ENCODE measurements around the gene ELOVL2. TPM values are rescaled to one million over a fixed set of nuclear protein-coding genes. Genes with fewer than 3 reads are reported as not detected.

Gene ELOVL2
- total RNA-seq, 1 donor from 2014 or later, result 57.0 TPM

DNA sequence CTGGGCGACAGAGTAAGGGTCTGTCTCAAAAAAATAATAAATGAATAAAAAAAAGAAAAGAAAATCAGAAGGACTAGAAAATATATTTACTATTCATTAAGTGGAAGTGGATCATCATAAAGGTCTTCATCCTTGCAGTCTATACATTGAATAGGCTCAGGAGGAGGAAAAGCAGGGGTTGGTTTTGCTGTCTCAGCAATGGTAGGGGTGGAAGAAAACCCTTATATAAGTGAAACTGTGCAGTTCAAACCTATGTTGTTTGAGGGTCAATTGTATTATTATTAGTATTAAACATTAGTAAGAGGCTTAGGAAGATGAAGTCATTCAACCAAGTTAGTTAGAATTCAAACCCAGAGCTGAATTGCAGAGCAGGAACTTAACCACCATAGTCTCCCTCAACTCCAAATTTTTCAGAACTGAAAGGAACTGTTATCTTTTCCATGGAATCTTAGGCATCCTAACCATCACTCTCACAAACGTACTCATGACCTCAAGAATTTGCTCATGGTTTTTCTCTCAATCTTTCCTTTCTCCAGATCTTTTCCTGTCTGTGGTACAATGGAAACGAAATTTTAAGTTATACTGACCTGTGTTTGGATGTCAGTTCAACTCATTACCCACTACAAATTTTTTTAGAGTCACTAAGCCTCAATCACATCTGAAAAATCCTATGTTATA is 41.8 kb upstream of the ELOVL2 start:
- H3K27me3 Mint-ChIP-seq (ENCODE audit: unreplicated experiment), result no peaks in the 10 kb centered on the region
- TF ChIP-seq, protein P1, sequence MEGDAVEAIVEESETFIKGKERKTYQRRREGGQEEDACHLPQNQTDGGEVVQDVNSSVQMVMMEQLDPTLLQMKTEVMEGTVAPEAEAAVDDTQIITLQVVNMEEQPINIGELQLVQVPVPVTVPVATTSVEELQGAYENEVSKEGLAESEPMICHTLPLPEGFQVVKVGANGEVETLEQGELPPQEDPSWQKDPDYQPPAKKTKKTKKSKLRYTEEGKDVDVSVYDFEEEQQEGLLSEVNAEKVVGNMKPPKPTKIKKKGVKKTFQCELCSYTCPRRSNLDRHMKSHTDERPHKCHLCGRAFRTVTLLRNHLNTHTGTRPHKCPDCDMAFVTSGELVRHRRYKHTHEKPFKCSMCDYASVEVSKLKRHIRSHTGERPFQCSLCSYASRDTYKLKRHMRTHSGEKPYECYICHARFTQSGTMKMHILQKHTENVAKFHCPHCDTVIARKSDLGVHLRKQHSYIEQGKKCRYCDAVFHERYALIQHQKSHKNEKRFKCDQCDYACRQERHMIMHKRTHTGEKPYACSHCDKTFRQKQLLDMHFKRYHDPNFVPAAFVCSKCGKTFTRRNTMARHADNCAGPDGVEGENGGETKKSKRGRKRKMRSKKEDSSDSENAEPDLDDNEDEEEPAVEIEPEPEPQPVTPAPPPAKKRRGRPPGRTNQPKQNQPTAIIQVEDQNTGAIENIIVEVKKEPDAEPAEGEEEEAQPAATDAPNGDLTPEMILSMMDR (IDR thresholded peaks at IDR 0.05), result no peak
- H3K9me3 Mint-ChIP-seq (ENCODE audit: unreplicated experiment), result no peaks in the 10 kb centered on the region
- H3K4me1 Mint-ChIP-seq (ENCODE audit: unreplicated experiment), result peaks cover 12% of the 10 kb centered on the region
- H3K36me3 Mint-ChIP-seq (ENCODE audit: unreplicated experiment), result no peaks in the 10 kb centered on the region
- H3K27ac Mint-ChIP-seq (ENCODE audit: unreplicated experiment), result no peak overlapping the region
- H3K4me3 Mint-ChIP-seq (ENCODE audit: unreplicated experiment), result no peak overlapping the region
- DNase-seq (ENCODE audit: extremely low spot score, unreplicated experiment), result no peak

DNA sequence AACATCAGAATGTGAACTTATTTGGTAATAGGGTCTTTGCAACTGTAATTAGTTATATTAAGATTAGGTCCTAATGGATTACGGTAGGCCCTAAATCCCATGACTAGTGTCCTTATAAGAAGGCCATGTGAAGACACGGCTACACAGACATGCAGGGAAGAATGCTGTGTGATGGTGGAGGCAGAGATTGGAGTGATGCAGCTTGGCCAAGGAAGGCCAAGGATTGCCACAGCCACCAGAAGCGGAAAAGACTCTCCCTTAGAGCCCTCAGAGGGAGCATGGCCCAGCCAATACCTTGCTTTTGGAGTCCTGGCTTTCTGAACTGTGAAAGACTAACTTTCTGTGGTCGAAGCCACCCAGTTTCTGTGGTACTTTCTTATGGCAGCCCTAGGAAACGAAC is 39.9 kb upstream of the ELOVL2 start:
- H3K4me3 Mint-ChIP-seq (ENCODE audit: unreplicated experiment), result no peak overlapping the region
- TF ChIP-seq, protein P1 (IDR thresholded peaks at IDR 0.05), result no peak
- no peaks in the 10 kb centered on the region for H3K27me3 Mint-ChIP-seq (ENCODE audit: unreplicated experiment)
- DNase-seq (ENCODE audit: extremely low spot score, unreplicated experiment), result peak; percentile 53
- H3K27ac Mint-ChIP-seq (ENCODE audit: unreplicated experiment), result no peak overlapping the region
- peaks cover 12% of the 10 kb centered on the region for H3K4me1 Mint-ChIP-seq (ENCODE audit: unreplicated experiment)
- no peaks in the 10 kb centered on the region for H3K36me3 Mint-ChIP-seq (ENCODE audit: unreplicated experiment)
- no peaks in the 10 kb centered on the region for H3K9me3 Mint-ChIP-seq (ENCODE audit: unreplicated experiment)

DNA sequence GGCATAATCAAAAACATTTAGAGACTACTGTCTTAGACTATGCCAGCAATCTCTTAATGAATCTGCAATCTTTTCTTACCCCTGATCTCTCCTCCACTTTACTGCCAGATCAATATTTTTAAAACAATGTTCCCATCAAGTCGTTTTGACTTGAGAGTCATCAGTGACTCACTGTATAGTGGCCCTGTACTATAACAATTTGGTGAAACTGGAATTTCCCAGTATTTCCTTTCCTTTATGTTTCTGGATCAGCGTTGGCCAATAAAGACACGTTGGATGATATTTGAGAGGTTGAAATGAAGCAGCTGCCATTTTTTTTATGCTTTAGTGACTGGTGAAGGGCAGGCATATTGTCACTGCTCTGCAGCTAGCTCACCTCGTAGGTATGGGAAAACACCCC is 39.4 kb upstream of the ELOVL2 start:
- no peak overlapping the region for H3K27ac Mint-ChIP-seq (ENCODE audit: unreplicated experiment)

DNA sequence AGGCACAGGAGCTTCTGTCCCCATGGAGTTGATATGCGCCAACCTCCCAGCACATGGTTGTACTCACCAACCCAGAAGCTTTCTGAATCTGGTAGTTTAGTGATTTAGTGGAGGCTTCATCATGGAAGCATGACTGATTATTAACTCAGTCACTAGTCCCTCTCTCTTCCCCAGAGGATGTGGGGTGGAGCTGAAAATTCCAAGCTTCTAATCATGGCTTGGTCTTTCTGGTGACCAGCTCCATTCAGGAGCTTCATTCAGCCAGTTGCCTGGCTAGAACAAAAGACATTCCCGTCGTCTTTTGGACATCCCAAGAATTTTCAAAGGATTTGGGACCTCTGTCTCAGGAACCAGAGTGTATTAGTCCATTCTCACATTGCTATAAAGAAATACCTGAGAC is 36.2 kb upstream of the ELOVL2 start:
- Mint-ChIP-seq H3K4me3 (ENCODE audit: unreplicated experiment) (no peak overlapping the region), H3K27ac (ENCODE audit: unreplicated experiment) (no peak overlapping the region), H3K9me3 (ENCODE audit: unreplicated experiment) (no peaks in the 10 kb centered on the region), H3K4me1 (ENCODE audit: unreplicated experiment) (peaks cover 17% of the 10 kb centered on the region), H3K36me3 (ENCODE audit: unreplicated experiment) (no peaks in the 10 kb centered on the region), H3K27me3 (ENCODE audit: unreplicated experiment) (no peaks in the 10 kb centered on the region)
- TF ChIP-seq, protein P1 (IDR thresholded peaks at IDR 0.05), result no peak
- DNase-seq (ENCODE audit: extremely low spot score, unreplicated experiment), result no peak

More for the DNA sequence above, 39.4 kb upstream of the ELOVL2 start:
- TF ChIP-seq, protein P1 (IDR thresholded peaks at IDR 0.05), result no peak
- no peaks in the 10 kb centered on the region for H3K9me3 Mint-ChIP-seq (ENCODE audit: unreplicated experiment)
- H3K36me3 Mint-ChIP-seq (ENCODE audit: unreplicated experiment), result no peaks in the 10 kb centered on the region
- H3K4me1 Mint-ChIP-seq (ENCODE audit: unreplicated experiment), result peaks cover 14% of the 10 kb centered on the region
- H3K27me3 Mint-ChIP-seq (ENCODE audit: unreplicated experiment), result no peaks in the 10 kb centered on the region
- DNase-seq (ENCODE audit: extremely low spot score, unreplicated experiment), result no peak
- H3K4me3 Mint-ChIP-seq (ENCODE audit: unreplicated experiment), result no peak overlapping the region

DNA sequence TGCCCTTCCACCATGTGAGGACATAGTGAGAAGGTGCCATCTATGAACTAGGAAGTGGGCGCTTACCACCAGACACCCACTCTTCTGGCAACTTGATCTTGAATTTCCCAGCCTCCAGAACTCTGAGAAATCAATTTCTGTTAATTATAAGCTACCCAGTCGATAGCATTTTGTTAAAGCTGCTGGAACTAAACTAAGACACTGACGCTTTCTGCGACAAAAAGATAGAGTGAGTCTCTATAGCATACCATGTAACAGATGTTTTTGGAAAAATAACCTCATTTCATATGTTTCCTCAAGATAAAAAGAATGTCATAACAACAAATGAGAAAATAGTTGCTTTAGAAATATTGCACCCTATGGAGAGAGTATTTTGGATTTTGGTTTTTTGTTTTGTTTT is 34.2 kb upstream of the ELOVL2 start:
- no peaks in the 10 kb centered on the region for H3K27me3 Mint-ChIP-seq (ENCODE audit: unreplicated experiment)
- H3K4me3 Mint-ChIP-seq (ENCODE audit: unreplicated experiment), result no peak overlapping the region

More for the DNA sequence above, 34.2 kb upstream of the ELOVL2 start:
- no peaks in the 10 kb centered on the region for H3K36me3 Mint-ChIP-seq (ENCODE audit: unreplicated experiment)
- H3K9me3 Mint-ChIP-seq (ENCODE audit: unreplicated experiment), result no peaks in the 10 kb centered on the region
- no peak overlapping the region for H3K27ac Mint-ChIP-seq (ENCODE audit: unreplicated experiment)
- TF ChIP-seq, protein P1 (IDR thresholded peaks at IDR 0.05), result no peak
- peaks cover 13% of the 10 kb centered on the region for H3K4me1 Mint-ChIP-seq (ENCODE audit: unreplicated experiment)
- DNase-seq (ENCODE audit: extremely low spot score, unreplicated experiment), result no peak

Measured in osteocyte (in vitro differentiated cells).